ENCODE measurements around the gene PANK4.
"Not testable (repeated sequence)": the region's sequence is repeated elsewhere in the genome, so short reads cannot be mapped to it uniquely, and the experiment has no call there.

PANK4 gene

GRCh38 chr1:2553871-2554620, 27.6 kb upstream of the PANK4 start:
- ATAC-seq: no peak
- no peak for DNase-seq
- no peaks in the 10 kb centered on the region for H3K27me3 Mint-ChIP-seq
- peak overlapping the region; percentile 96 for H3K27ac Mint-ChIP-seq
- H3K9me3 Mint-ChIP-seq: no peaks in the 10 kb centered on the region
- peak overlapping the region; percentile 95 for H3K4me3 Mint-ChIP-seq
- H3K36me3 Mint-ChIP-seq (ENCODE audit: low read depth): peaks cover 4% of the 10 kb centered on the region
- peaks cover 53% of the 10 kb centered on the region for H3K4me1 Mint-ChIP-seq

GRCh38 chr1:2553076-2553475, 26.7 kb upstream of the PANK4 start:
- H3K4me3 Mint-ChIP-seq: not testable (repeated sequence)

GRCh38 chr1:2552189-2552588, 25.8 kb upstream of the PANK4 start:
- no peak for ATAC-seq
- Mint-ChIP-seq H3K9me3 (no peaks in the 10 kb centered on the region), H3K4me3 (no peak overlapping the region), H3K27ac (no peak overlapping the region), H3K27me3 (no peaks in the 10 kb centered on the region), H3K36me3 (ENCODE audit: low read depth) (peaks cover 4% of the 10 kb centered on the region), H3K4me1 (peaks cover 56% of the 10 kb centered on the region)
- no peak for DNase-seq

More at GRCh38 chr1:2553076-2553475, 26.7 kb upstream of the PANK4 start:
- not testable (repeated sequence) for H3K27me3 Mint-ChIP-seq; H3K27ac Mint-ChIP-seq; H3K9me3 Mint-ChIP-seq; H3K36me3 Mint-ChIP-seq (ENCODE audit: low read depth); ATAC-seq; DNase-seq
- peaks cover 56% of the 10 kb centered on the region for H3K4me1 Mint-ChIP-seq

GRCh38 chr1:2551544-2551943, 25.1 kb upstream of the PANK4 start:
- H3K9me3 Mint-ChIP-seq; H3K4me3 Mint-ChIP-seq; ATAC-seq; DNase-seq; H3K27me3 Mint-ChIP-seq; H3K36me3 Mint-ChIP-seq (ENCODE audit: low read depth); H3K27ac Mint-ChIP-seq: not testable (repeated sequence)
- H3K4me1 Mint-ChIP-seq: peaks cover 56% of the 10 kb centered on the region

GRCh38 chr1:2550309-2550861, 24.0 kb upstream of the PANK4 start:
- H3K27ac Mint-ChIP-seq; ATAC-seq; H3K4me3 Mint-ChIP-seq; H3K9me3 Mint-ChIP-seq; H3K27me3 Mint-ChIP-seq; H3K36me3 Mint-ChIP-seq (ENCODE audit: low read depth); DNase-seq: not testable (repeated sequence)
- H3K4me1 Mint-ChIP-seq: peaks cover 49% of the 10 kb centered on the region

GRCh38 chr1:2549367-2550029, 23.1 kb upstream of the PANK4 start:
- Mint-ChIP-seq H3K4me3 (peak overlapping the region; percentile 80), H3K27ac (peak overlapping the region; percentile 94), H3K4me1 (peaks cover 41% of the 10 kb centered on the region)
- ATAC-seq; DNase-seq; H3K9me3 Mint-ChIP-seq; H3K27me3 Mint-ChIP-seq; H3K36me3 Mint-ChIP-seq (ENCODE audit: low read depth): not testable (repeated sequence)

- Mint-ChIP-seq H3K36me3 (ENCODE audit: low read depth) (no peaks in the 10 kb centered on the region), H3K27ac (peak overlapping the region; percentile 94), H3K4me3 (peak overlapping the region; percentile 80), H3K9me3 (no peaks in the 10 kb centered on the region), H3K4me1 (peaks cover 34% of the 10 kb centered on the region), H3K27me3 (no peaks in the 10 kb centered on the region)
- ATAC-seq (peak; percentile 22), DNase-seq (peak; percentile 91)
Observed at GRCh38 chr1:2548068-2548589, 21.7 kb upstream of the PANK4 start.

- DNase-seq: peak; percentile 80
Observed at GRCh38 chr1:2547210-2548067, 21.0 kb upstream of the PANK4 start.

GRCh38 chr1:2546515-2547209, 20.3 kb upstream of the PANK4 start:
- H3K9me3 Mint-ChIP-seq: no peaks in the 10 kb centered on the region
- peak; percentile 82 for DNase-seq
- peak overlapping the region; percentile 94 for H3K27ac Mint-ChIP-seq
- no peaks in the 10 kb centered on the region for H3K27me3 Mint-ChIP-seq
- peaks cover 34% of the 10 kb centered on the region for H3K4me1 Mint-ChIP-seq
- peak; percentile 53 for ATAC-seq
- H3K36me3 Mint-ChIP-seq (ENCODE audit: low read depth): no peaks in the 10 kb centered on the region
- H3K4me3 Mint-ChIP-seq: peak overlapping the region; percentile 80

More at GRCh38 chr1:2547210-2548067, 21.0 kb upstream of the PANK4 start:
- H3K27me3 Mint-ChIP-seq: no peaks in the 10 kb centered on the region
- ATAC-seq: peak; percentile 47
- peak overlapping the region; percentile 80 for H3K4me3 Mint-ChIP-seq
- peaks cover 34% of the 10 kb centered on the region for H3K4me1 Mint-ChIP-seq
- no peaks in the 10 kb centered on the region for H3K36me3 Mint-ChIP-seq (ENCODE audit: low read depth)
- H3K27ac Mint-ChIP-seq: peak overlapping the region; percentile 94
- H3K9me3 Mint-ChIP-seq: no peaks in the 10 kb centered on the region

GRCh38 chr1:2545754-2546514, 19.5 kb upstream of the PANK4 start:
- Mint-ChIP-seq H3K36me3 (ENCODE audit: low read depth) (no peaks in the 10 kb centered on the region), H3K9me3 (no peaks in the 10 kb centered on the region), H3K27me3 (peaks cover 1% of the 10 kb centered on the region), H3K4me1 (peaks cover 32% of the 10 kb centered on the region), H3K27ac (peak overlapping the region; percentile 94), H3K4me3 (peak overlapping the region; percentile 80)
- peak; percentile 87 for DNase-seq
- peak; percentile 29 for ATAC-seq

- ATAC-seq: no peak
- Mint-ChIP-seq H3K9me3 (no peaks in the 10 kb centered on the region), H3K36me3 (ENCODE audit: low read depth) (no peaks in the 10 kb centered on the region), H3K27me3 (peaks cover 1% of the 10 kb centered on the region), H3K4me3 (no peak overlapping the region), H3K4me1 (peaks cover 26% of the 10 kb centered on the region), H3K27ac (no peak overlapping the region)
- no peak for DNase-seq
Observed at GRCh38 chr1:2544875-2545640, 18.7 kb upstream of the PANK4 start.

- H3K4me3 Mint-ChIP-seq: no peak overlapping the region
- ATAC-seq: no peak
- H3K27me3 Mint-ChIP-seq: peaks cover 1% of the 10 kb centered on the region
Observed at GRCh38 chr1:2544093-2544874, 17.9 kb upstream of the PANK4 start.

More at GRCh38 chr1:2544093-2544874, 17.9 kb upstream of the PANK4 start:
- Mint-ChIP-seq H3K27ac (no peak overlapping the region), H3K36me3 (ENCODE audit: low read depth) (no peaks in the 10 kb centered on the region), H3K4me1 (peaks cover 20% of the 10 kb centered on the region), H3K9me3 (no peaks in the 10 kb centered on the region)
- DNase-seq: no peak

All from activated naive CD8-positive, alpha-beta T cell treated with anti-CD3 and anti-CD28 coated beads, Interleukin-2, amount 50 U/mL, for 24 hours (primary cell).